HCT116 (cell line): ENCODE results near the gene NOL3.

ENCODE experiments used
- EZH2phosphoT487 ChIP-seq: fragments of 200-600 bp; IDR thresholded peaks from 2 replicates; pipeline ENCODE4 v1.6.1; 2018; ENCODE audit warnings: antibody characterized with exemption, borderline replicate concordance
- JUND ChIP-seq: IDR thresholded peaks from 2 replicates; pipeline ENCODE4 v1.6.1; 2012
- TF ChIP-seq, protein P1 (sequence below): IDR thresholded peaks from 2 replicates; pipeline ENCODE4 v1.6.1; 2012
- TF ChIP-seq, protein P2 (sequence below), 3 experiments: fragments of 200-600 bp in 1 of 3; sonication (generic) in 1 of 3; IDR thresholded peaks in 2 of 3; conservative IDR thresholded peaks in 1 of 3; 2 replicates each; pipeline ENCODE4 v1.5.1; 2012 to 2017; ENCODE audit warnings: low read depth in 2 of 3, low read length in 2 of 3, antibody characterized with exemption in 1 of 3, borderline replicate concordance in 1 of 3, control low read depth in 1 of 3, mild to moderate bottlenecking in 1 of 3, mixed read lengths in 1 of 3, mixed run types in 1 of 3, moderate library complexity in 1 of 3; ENCODE audit not compliant: insufficient read depth in 1 of 3

DNA sequence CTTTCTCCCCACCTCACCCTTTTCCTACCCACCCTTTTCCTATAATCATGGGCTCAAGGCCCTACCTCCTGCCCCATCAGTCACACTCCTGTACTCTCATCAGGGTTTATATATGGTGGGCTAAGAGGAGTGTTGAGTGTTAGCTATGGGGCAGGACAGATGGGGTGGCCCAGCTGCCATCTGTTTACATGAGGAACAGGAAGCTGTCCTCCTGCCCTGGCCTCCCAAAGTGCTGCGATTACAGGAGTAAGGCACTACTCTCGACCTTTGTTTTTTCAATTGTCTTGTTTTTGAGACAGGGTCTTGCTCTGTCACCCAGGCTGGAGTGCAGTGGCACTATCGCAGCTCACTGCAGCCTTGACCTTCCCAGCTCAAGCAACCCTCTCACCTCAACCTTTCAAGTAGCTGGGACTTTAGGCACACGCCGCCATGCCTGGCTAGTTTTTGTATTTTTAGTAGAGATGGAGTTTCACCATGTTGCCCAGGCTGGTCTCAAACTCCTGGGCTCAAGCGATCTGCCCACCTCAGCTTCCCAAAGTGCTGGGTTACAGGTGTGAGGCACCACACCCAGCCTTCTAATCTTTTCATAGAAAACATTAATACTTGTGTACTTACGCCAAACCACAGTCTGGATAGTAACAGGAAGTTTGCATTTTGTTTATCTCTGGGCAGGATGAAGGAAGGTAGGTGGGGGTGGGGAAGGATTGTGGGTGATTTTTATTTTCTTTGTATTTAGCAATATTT is 12.3 kb upstream of the NOL3 start:
- TF ChIP-seq, protein P1, sequence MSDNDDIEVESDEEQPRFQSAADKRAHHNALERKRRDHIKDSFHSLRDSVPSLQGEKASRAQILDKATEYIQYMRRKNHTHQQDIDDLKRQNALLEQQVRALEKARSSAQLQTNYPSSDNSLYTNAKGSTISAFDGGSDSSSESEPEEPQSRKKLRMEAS = no peak
- TF ChIP-seq EZH2phosphoT487 (no peak), JUND (no peak)
- TF ChIP-seq, protein P2, sequence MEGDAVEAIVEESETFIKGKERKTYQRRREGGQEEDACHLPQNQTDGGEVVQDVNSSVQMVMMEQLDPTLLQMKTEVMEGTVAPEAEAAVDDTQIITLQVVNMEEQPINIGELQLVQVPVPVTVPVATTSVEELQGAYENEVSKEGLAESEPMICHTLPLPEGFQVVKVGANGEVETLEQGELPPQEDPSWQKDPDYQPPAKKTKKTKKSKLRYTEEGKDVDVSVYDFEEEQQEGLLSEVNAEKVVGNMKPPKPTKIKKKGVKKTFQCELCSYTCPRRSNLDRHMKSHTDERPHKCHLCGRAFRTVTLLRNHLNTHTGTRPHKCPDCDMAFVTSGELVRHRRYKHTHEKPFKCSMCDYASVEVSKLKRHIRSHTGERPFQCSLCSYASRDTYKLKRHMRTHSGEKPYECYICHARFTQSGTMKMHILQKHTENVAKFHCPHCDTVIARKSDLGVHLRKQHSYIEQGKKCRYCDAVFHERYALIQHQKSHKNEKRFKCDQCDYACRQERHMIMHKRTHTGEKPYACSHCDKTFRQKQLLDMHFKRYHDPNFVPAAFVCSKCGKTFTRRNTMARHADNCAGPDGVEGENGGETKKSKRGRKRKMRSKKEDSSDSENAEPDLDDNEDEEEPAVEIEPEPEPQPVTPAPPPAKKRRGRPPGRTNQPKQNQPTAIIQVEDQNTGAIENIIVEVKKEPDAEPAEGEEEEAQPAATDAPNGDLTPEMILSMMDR (IDR thresholded peaks at IDR 0.05 in 2 of 3, conservative IDR thresholded peaks at IDR 0.05 in 1 of 3; ENCODE audit: borderline replicate concordance in 1 of 3, insufficient read depth in 1 of 3, low read depth in 2 of 3, low read length in 2 of 3) = no peak
